GM20431 (cell line): ENCODE measurements around the gene CLEC9A.
"Not testable (repeated sequence)": the region's sequence is repeated elsewhere in the genome, so short reads cannot be mapped to it uniquely, and the experiment has no call there.

ENCODE experiments used
- in situ Hi-C: fragments of 300-500 bp; cut with MseI, MboI; formaldehyde crosslinking; loops from one replicate; pipeline ENCODE4 v1.15.0; 2020; ENCODE audit warnings: low sequenced_read_pairs; ENCODE audit not compliant: unreplicated experiment

The CLEC9A gene

GRCh38 chr12:10030446-10030845 lies at the start of gene CLEC9A:
TSS of gene CLEC9A (plus strand) at chr12:10030682. CDS start at chr12:10052688, 22,006 bp downstream.
- in situ Hi-C loops, result loop anchor here (10.0 kb wide), 1 partner anchor 104 kb away; the partner anchor contains the start of gene CLEC7A

- in situ Hi-C loops, result no loop called here
Measured at GRCh38 chr12:9991876-9992275, 38.6 kb upstream of the CLEC9A start.

GRCh38 chr12:9992296-9992695 lies 38.2 kb upstream of the CLEC9A start:
- in situ Hi-C loops, result no loop called here

DNA sequence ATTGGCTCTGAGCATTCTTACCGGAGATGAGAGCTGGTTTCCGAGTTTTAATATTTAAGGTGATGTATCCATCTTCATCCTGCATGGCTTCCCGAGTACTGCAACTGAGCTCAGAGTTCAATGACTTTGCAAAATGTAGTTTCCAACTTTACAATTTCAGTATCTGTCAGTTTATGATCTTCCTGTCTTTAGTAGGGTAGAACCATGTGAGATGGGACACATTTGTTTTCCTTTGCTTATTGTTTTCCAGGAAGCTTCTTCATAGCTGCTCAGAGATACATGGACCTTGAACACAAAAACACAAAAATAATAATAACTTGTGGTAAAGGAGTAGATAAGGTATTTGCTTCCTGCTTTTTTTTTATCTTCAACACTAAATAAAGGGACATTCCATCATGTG lies 31.5 kb upstream of the CLEC9A start, which contains the start of gene CLEC1B:
Gene CLEC1B, minus strand, starts transcription at position 106 of the 400 bp plus-strand sequence. Its CDS starts 21 bp downstream, at position 85.
- in situ Hi-C loops, result no loop called here

DNA sequence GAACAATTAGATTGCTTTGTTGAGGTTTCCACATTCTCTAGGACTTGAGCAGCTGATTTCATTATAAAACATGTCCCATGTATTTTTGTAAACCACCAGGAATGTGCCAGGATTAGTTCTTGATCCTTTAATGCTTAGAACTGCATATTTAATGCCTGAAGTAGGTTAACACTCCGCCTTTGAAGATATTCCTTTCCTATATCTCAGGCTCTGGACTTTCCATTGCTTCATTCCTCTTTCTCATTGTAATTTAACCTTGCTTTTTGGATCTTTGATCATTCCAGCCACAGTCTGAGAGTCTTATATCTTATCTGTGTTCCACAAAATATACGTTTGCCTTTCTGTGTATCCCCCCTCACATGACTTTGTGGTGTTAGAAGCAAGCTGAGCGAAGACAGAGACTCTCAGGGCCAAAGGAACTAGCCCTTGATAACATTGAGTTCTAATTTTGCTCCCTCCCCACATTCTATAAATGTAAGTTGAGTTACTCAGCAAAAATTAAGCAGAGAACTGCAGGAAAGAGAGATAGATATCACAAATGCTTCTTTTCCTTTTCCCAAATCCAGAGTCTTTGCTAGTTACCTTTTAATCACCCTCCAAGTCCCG lies 29.2 kb upstream of the CLEC9A start:
- in situ Hi-C loops, result no loop called here

DNA sequence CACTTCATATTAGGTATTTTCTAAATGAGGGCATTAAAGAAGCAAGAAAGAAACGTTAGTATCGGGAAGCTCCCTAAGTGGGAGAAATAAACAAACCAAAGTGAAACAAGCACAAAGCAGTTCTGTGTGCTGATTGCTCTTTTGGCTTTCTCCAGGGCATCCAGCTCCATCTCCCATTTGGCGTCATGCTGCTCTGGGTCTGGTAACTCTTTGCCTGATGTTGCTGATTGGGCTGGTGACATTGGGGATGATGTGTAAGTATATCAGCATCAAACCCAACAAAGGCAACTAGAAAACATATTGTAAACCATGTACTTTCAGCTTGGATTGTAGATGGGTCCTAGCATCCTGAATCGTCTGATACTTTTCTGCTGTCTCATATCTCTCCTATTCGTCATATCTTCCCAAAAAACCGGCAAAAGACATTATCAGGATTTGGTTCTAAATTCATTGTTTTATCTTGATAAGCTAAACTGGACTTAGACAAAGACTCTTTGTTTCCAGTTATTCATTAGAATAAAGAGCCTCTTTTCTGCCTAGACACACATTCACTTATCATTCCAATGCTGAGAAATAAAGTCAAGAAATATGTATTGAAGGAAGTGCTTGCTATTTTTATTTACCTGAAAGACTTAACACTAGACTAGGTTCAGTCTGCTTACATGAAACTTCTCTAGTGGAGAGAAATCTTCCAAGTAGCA lies 17.7 kb upstream of the CLEC9A start:
- in situ Hi-C loops, result no loop called here

DNA sequence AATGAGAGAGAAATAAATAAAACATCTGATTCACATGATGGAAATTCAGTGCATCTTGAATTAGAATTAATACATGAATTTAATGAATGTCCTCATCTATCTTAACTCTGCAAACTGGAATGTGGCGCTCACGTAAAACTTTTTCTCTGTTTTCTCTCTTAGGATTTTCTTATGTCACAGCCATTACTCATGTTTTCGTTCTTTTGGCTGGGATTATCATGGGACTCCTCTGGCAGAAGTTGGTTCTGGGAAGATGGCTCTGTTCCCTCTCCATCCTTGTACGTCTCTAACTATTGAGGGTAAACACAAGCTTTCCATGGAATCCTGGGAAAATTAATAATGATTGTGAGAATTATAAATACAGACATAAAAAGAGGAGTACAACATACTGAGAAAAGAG lies 15.0 kb upstream of the CLEC9A start:
- in situ Hi-C loops, result no loop called here

DNA sequence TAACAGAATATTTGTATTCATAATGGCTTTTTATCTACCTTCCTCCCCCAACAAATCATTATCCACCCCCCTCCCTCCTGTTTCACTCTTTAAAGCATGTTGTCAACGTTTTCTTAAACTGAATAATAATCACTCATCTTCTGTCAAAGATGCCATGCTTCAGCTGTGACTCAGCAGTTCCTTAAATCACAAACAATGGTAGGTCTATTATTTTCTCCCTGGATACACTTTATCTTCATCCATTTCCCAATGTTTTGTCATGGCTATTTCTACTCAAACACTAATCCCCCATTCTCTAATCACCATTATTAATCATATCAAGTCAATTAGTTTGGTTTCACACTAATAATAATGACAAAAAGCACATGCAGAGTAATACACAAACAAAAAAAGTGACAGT lies 13.6 kb upstream of the CLEC9A start:
- in situ Hi-C loops, result no loop called here

DNA sequence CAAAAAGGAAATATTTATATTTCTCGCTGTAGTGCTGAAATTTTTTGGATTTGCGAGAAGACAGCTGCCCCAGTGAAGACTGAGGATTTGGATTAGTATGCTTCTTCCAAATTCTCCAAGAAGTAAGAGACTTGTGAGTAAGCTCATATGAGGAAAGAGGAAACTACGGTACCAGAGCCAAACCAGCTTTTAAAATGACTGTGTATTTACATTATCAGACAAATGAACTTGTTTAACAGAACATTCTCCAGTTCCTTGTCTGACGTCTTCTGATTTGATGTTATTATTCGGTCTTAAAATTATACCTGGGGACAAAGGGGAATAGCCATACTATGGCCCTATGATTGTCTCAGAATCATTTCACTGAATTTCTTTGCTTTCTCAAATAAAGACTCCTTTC lies 12.1 kb upstream of the CLEC9A start:
- in situ Hi-C loops, result no loop called here

- in situ Hi-C loops, result no loop called here
Measured at GRCh38 chr12:10021342-10021741, 9.1 kb upstream of the CLEC9A start.

GRCh38 chr12:10025236-10025635 lies 5.2 kb upstream of the CLEC9A start:
- in situ Hi-C loops, result no loop called here

DNA sequence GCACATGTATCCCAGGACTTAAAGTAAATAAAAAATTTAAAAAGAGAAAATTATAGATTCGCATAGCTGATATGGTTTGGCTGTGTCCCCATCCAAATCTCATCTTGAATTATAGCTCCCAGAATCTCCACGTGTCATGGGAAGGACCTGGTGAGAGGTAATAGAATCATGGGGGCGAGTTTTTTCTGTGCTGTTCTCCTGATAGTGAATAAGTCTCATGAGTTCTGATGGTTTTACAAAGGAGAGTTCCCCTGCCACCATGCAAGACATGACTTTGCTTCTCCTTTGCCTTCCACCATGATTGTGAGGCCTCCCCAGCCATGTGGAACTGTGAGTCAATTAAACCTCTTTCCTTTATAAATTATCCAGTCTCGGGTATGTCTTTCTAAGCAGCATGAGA lies 3.8 kb upstream of the CLEC9A start:
- in situ Hi-C loops, result not testable (repeated sequence)

DNA sequence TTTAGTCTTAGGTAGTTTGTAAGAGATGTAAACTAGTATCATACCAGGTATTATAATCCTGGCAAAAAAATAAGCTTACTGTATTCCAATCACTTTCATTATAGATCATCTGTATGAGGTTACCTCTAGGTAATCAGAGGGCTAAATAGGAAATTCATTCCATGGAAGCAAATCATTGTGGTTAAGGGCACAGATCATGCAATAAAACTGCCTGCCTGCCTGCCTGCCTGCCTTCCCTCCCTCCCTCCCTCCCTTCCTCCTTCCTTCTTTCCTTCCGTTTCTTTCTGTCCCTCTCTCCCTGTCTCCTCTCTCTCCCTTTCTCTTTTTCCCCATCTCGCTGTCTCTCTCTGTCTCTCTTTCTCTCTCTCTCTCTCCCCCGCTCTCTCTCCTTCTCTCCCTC lies 3.2 kb upstream of the CLEC9A start:
- in situ Hi-C loops, result no loop called here

- in situ Hi-C loops, result no loop called here
Measured at GRCh38 chr12:10027721-10028120, 2.8 kb upstream of the CLEC9A start.

DNA sequence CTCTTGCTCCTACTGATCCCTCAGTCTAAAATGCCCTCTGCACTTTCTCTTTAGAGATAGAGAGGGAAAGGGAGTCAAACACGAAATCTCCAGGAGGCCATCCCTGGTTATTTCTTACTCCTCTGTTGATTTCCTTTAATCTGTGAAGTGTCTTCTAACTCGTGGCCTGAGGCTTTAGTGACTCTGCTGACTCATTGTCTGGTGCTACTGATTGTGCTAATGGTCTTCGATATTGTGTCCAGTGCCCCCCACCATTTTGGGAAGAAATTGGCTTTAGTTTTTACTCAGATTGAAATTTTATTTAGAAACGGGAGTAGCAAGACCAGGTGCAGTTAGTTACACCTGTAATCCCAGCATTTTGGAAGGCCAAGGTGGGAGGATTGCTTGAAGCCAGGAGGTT lies 839 bp downstream of the CLEC9A start:
- in situ Hi-C loops, result loop anchor here (10.0 kb wide), 1 partner anchor 103 kb away; the partner anchor contains the start of gene CLEC7A

GRCh38 chr12:10031771-10032175 lies 1.3 kb downstream of the CLEC9A start:
- in situ Hi-C loops, result loop anchor here (10.0 kb wide), 1 partner anchor 103 kb away; the partner anchor contains the start of gene CLEC7A

- in situ Hi-C loops, result loop anchor here (10.0 kb wide), 1 partner anchor 101 kb away; the partner anchor contains the start of gene CLEC7A
Measured at GRCh38 chr12:10033783-10034545, 3.5 kb downstream of the CLEC9A start.

DNA sequence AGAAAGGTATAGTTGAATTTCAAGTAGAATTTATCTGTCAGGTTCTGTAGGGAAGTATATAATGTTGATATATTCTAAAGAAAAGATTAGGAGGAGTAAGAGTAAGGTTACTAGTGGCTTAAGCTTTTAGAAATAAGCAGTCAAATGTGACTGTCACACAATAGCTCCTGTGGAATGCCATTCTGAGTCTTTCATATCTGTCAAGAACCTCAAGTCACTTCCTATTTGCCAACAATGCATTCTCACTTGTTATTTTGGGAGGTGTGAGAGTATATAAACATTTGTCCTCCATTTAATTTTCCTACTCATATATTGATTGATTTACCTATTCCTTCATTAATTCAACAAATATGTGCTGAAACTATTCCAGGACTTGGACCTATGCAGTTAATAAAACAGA lies 11.7 kb downstream of the CLEC9A start:
- in situ Hi-C loops, result no loop called here

GRCh38 chr12:10048526-10048925 lies 18.0 kb downstream of the CLEC9A start:
- in situ Hi-C loops, result no loop called here

GRCh38 chr12:10052193-10052913 lies 21.9 kb downstream of the CLEC9A start:
- in situ Hi-C loops, result no loop called here
